ENCODE measurements around the gene PKN1. TPM values are rescaled to one million over a fixed set of nuclear protein-coding genes. Genes with fewer than 3 reads are reported as not detected.

Gene PKN1
- total and polyA plus RNA-seq, 2 donors (not counting 1 experiment from before 2014, with no cell fraction given) = 114 to 171 TPM

- peaks cover 83% of the 10 kb centered on the region for H3K79me2 ChIP-seq (ENCODE audit: control insufficient read depth, insufficient read depth, low read length)
- intact Hi-C loops (cut with micrococcal nuclease) = no loop called here
- no peak overlapping the region for H3K4me3 ChIP-seq (ENCODE audit: control extremely low read depth in 1 of 5, extremely low read depth in 1 of 5, insufficient read depth in 1 of 5, low read depth in 2 of 5, low read length in 4 of 5)
- H2AFZ ChIP-seq (ENCODE audit: insufficient read depth, low read depth, low read length, poor library complexity, severe bottlenecking) = no peak overlapping the region
- no peaks in the 10 kb centered on the region for H3K27me3 Mint-ChIP-seq
- CTCF ChIA-PET = no interaction called here
- peaks cover 10 to 57% of the 10 kb centered on the region in 2 experiments for H3K36me3 ChIP-seq (replicated peaks in 1 of 2; ENCODE audit: control extremely low read depth in 1 of 2, control insufficient read depth in 1 of 2, extremely low read depth in 1 of 2, insufficient read depth in 2 of 2, low read length in 1 of 2)
- ATAC-seq (ENCODE audit: low read depth) (no peak), DNase-seq (no peak)
- H3K27ac Mint-ChIP-seq = no peak overlapping the region
- no peak overlapping the region for H3K9ac ChIP-seq (ENCODE audit: low read length)
- no peaks in the 10 kb centered on the region for H3K27me3 ChIP-seq (replicated peaks in 1 of 4; ENCODE audit: control extremely low read depth in 1 of 4, control insufficient read depth in 3 of 4, insufficient read depth in 4 of 4, low read length in 3 of 4)
- no peak overlapping the region for H3K4me2 ChIP-seq (replicated peaks; ENCODE audit: low read depth, low read length, poor library complexity, severe bottlenecking)
- H3K27ac ChIP-seq (ENCODE audit: low read length in 2 of 2) = no peak overlapping the region
- H3K9me3 ChIP-seq (ENCODE audit: control extremely low read depth in 1 of 3, control insufficient read depth in 2 of 3, insufficient read depth in 1 of 3, low read length in 2 of 3) = no peaks in the 10 kb centered on the region
- POLR2A ChIA-PET = no interaction called here
- peaks cover 29% of the 10 kb centered on the region for H3K4me1 Mint-ChIP-seq
- TF ChIP-seq, protein P1, sequence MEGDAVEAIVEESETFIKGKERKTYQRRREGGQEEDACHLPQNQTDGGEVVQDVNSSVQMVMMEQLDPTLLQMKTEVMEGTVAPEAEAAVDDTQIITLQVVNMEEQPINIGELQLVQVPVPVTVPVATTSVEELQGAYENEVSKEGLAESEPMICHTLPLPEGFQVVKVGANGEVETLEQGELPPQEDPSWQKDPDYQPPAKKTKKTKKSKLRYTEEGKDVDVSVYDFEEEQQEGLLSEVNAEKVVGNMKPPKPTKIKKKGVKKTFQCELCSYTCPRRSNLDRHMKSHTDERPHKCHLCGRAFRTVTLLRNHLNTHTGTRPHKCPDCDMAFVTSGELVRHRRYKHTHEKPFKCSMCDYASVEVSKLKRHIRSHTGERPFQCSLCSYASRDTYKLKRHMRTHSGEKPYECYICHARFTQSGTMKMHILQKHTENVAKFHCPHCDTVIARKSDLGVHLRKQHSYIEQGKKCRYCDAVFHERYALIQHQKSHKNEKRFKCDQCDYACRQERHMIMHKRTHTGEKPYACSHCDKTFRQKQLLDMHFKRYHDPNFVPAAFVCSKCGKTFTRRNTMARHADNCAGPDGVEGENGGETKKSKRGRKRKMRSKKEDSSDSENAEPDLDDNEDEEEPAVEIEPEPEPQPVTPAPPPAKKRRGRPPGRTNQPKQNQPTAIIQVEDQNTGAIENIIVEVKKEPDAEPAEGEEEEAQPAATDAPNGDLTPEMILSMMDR (IDR thresholded peaks at IDR 0.05) = no peak
- no peak for TF ChIP-seq EZH2 (IDR thresholded peaks at IDR 0.05; ENCODE audit: borderline replicate concordance, insufficient read depth, low read depth, low read length, poor library complexity, severe bottlenecking)
- no peaks in the 10 kb centered on the region for H3K9me3 Mint-ChIP-seq (ENCODE audit: insufficient read depth)
- WGBS (ENCODE audit: insufficient coverage) = 97% methylated on average over 14 of the region's 16 CpGs
- no peak overlapping the region for H3K4me3 Mint-ChIP-seq
- peaks cover 22% of the 10 kb centered on the region for H4K20me1 ChIP-seq (ENCODE audit: control insufficient read depth, insufficient read depth, low read length, poor library complexity, severe bottlenecking)
- peaks cover 20 to 23% of the 10 kb centered on the region in 2 donors for H3K4me1 ChIP-seq (ENCODE audit: control insufficient read depth in 2 of 2, insufficient read depth in 2 of 2, low read length in 2 of 2)
Observed at GRCh38 chr19:14442891-14443631, 10.0 kb downstream of the PKN1 start.

DNA sequence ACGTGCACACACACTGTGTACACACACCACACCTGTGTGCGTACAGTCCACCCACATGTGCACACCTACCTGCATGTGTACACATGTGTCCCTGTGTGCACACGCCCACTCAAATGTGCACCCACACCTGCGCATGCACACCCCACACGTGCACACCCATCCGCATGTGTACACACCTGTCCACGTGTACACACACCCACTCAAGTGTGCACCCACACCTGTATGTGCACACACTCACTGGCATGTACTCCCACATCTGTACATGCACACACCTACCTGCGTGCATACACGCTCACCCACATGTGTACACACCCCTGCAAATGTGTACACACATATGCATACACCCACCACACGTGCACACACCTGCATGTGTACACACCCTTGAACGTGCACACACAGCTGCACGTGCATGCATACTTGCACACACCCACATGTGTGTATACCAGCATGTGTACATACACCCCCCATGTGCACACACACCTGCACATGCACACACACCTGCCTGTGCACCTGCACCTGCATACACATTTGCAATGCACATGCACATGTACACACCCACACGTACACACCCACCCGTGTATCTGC is 10.6 kb downstream of the PKN1 start:
- WGBS (ENCODE audit: insufficient coverage) = 98% methylated on average over 13 of the region's 14 CpGs
- Histone ChIP-seq H3K4me2 (replicated peaks; ENCODE audit: low read depth, low read length, poor library complexity, severe bottlenecking) (no peak overlapping the region), H3K9ac (ENCODE audit: low read length) (no peak overlapping the region), H3K27ac (ENCODE audit: low read length in 2 of 2) (no peak overlapping the region), H3K27me3 (replicated peaks in 1 of 4; ENCODE audit: control extremely low read depth in 1 of 4, control insufficient read depth in 3 of 4, insufficient read depth in 4 of 4, low read length in 3 of 4) (no peaks in the 10 kb centered on the region), H2AFZ (ENCODE audit: insufficient read depth, low read depth, low read length, poor library complexity, severe bottlenecking) (no peak overlapping the region), H3K36me3 (replicated peaks in 1 of 2; ENCODE audit: control extremely low read depth in 1 of 2, control insufficient read depth in 1 of 2, extremely low read depth in 1 of 2, insufficient read depth in 2 of 2, low read length in 1 of 2) (peaks cover 10 to 64% of the 10 kb centered on the region in 2 experiments), H3K9me3 (ENCODE audit: control extremely low read depth in 1 of 3, control insufficient read depth in 2 of 3, insufficient read depth in 1 of 3, low read length in 2 of 3) (no peaks in the 10 kb centered on the region), H3K79me2 (ENCODE audit: control insufficient read depth, insufficient read depth, low read length) (peaks cover 83% of the 10 kb centered on the region), H3K4me3 (ENCODE audit: control extremely low read depth in 1 of 5, extremely low read depth in 1 of 5, insufficient read depth in 1 of 5, low read depth in 2 of 5, low read length in 4 of 5) (no peak overlapping the region), H3K4me1 (ENCODE audit: control insufficient read depth in 2 of 2, insufficient read depth in 2 of 2, low read length in 2 of 2) (peaks cover 20 to 23% of the 10 kb centered on the region in 2 donors), H4K20me1 (ENCODE audit: control insufficient read depth, insufficient read depth, low read length, poor library complexity, severe bottlenecking) (peaks cover 29% of the 10 kb centered on the region)
- Mint-ChIP-seq H3K4me1 (peaks cover 29% of the 10 kb centered on the region), H3K9me3 (ENCODE audit: insufficient read depth) (no peaks in the 10 kb centered on the region), H3K27me3 (no peaks in the 10 kb centered on the region), H3K27ac (no peak overlapping the region), H3K4me3 (no peak overlapping the region)
- no peak for ATAC-seq (ENCODE audit: low read depth)
- POLR2A ChIA-PET = no interaction called here
- CTCF ChIA-PET = no interaction called here
- no peak for TF ChIP-seq EZH2 (IDR thresholded peaks at IDR 0.05; ENCODE audit: borderline replicate concordance, insufficient read depth, low read depth, low read length, poor library complexity, severe bottlenecking)
- TF ChIP-seq, protein P1 (IDR thresholded peaks at IDR 0.05) = no peak
- intact Hi-C loops (cut with micrococcal nuclease) = no loop called here
- no peak for DNase-seq

All from B cell (primary cell).